ENCODE results near the gene EGLN3. TPM values are rescaled to one million over a fixed set of nuclear protein-coding genes. Genes with fewer than 3 reads are reported as not detected.

The EGLN3 gene
- total RNA-seq, 1 experiment from 2014 or later, result 3.6 TPM

- in situ Hi-C loops (cut with HindIII; ENCODE audit: low pct_unique_long_range_greater_than_20kb, low sequenced_read_pairs), result no loop called here
- intact Hi-C loops (cut with micrococcal nuclease; ENCODE audit: unreplicated experiment), result no loop called here
- CTCF ChIA-PET, result no interaction called here
Observed at GRCh38 chr14:33957993-33958392, 7.1 kb upstream of the EGLN3 start.

GRCh38 chr14:33957299-33957698, 6.4 kb upstream of the EGLN3 start:
- no peak for TF ChIP-seq REST (IDR thresholded peaks at IDR 0.05; ENCODE audit: insufficient read depth in 1 of 2, low read depth in 2 of 2, low read length in 1 of 2)
- TF ChIP-seq POLR2AphosphoS5 (IDR thresholded peaks at IDR 0.05; ENCODE audit: low read depth, low read length), result no peak
- H3K27me3 ChIP-seq (ENCODE audit: control insufficient read depth, insufficient read depth, low read length), result no peaks in the 10 kb centered on the region
- no peaks in the 10 kb centered on the region for H3K9me3 ChIP-seq (ENCODE audit: control insufficient read depth, insufficient read depth, low read depth, low read length)
- H3K4me3 ChIP-seq (ENCODE audit: low read depth in 2 of 2, low read length in 2 of 2), result no peak overlapping the region
- in situ Hi-C loops (cut with HindIII; ENCODE audit: low pct_unique_long_range_greater_than_20kb, low sequenced_read_pairs) (no loop called here), intact Hi-C loops (cut with micrococcal nuclease; ENCODE audit: unreplicated experiment) (no loop called here)
- no peak overlapping the region for H3K27ac ChIP-seq (ENCODE audit: low read length)
- H3K4me1 ChIP-seq (ENCODE audit: control insufficient read depth, insufficient read depth, low read length), result no peaks in the 10 kb centered on the region
- CTCF ChIA-PET, result no interaction called here
- POLR2A ChIA-PET, result no interaction called here
- H3K36me3 ChIP-seq (ENCODE audit: control insufficient read depth, insufficient read depth, low read length), result no peaks in the 10 kb centered on the region
- ATAC-seq (no peak), DNase-seq (ENCODE audit: low read depth, low spot score) (no peak)
- no TSS peak for BruUV-seq (replicated peaks)

More at GRCh38 chr14:33957993-33958392, 7.1 kb upstream of the EGLN3 start:
- TF ChIP-seq REST (IDR thresholded peaks at IDR 0.05; ENCODE audit: insufficient read depth in 1 of 2, low read depth in 2 of 2, low read length in 1 of 2) (no peak), SIN3A (IDR thresholded peaks at IDR 0.05; ENCODE audit: borderline replicate concordance, insufficient read depth, low read depth, low read length) (no peak), TCF7L2 (IDR thresholded peaks at IDR 0.05; ENCODE audit: low read depth, low read length) (no peak), POLR2AphosphoS5 (IDR thresholded peaks at IDR 0.05; ENCODE audit: low read depth, low read length) (no peak), CTCF (IDR thresholded peaks at IDR 0.05) (no peak)
- no peak overlapping the region for H3K4me3 ChIP-seq (ENCODE audit: low read depth in 2 of 2, low read length in 2 of 2)
- DNase-seq (ENCODE audit: low read depth, low spot score), result no peak
- POLR2A ChIA-PET, result no interaction called here
- BruUV-seq (replicated peaks), result no TSS peak
- H3K27ac ChIP-seq (ENCODE audit: low read length), result no peak overlapping the region
- H3K9me3 ChIP-seq (ENCODE audit: control insufficient read depth, insufficient read depth, low read depth, low read length), result no peaks in the 10 kb centered on the region
- no peaks in the 10 kb centered on the region for H3K4me1 ChIP-seq (ENCODE audit: control insufficient read depth, insufficient read depth, low read length)
- no peaks in the 10 kb centered on the region for H3K27me3 ChIP-seq (ENCODE audit: control insufficient read depth, insufficient read depth, low read length)
- ATAC-seq, result no peak
- no peaks in the 10 kb centered on the region for H3K36me3 ChIP-seq (ENCODE audit: control insufficient read depth, insufficient read depth, low read length)
